Astrocyte of the cerebellum (primary cell): ENCODE measurements around the gene BST1.

Experiments used
- DNase-seq: peaks from one replicate; pipeline ENCODE4 v3.0.0-alpha.2; 2011; ENCODE audit warnings: low read depth
- H3K4me3 ChIP-seq: 2 replicates; pipeline ENCODE4 v1.5.1; 2011; ENCODE audit warnings: mild to moderate bottlenecking, low read depth, low read length, moderate library complexity
- in situ Hi-C: cut with HindIII; loops from 2 replicates; pipeline ENCODE4 v1.10.0; 2017; ENCODE audit warnings: low sequenced_read_pairs
- TF ChIP-seq, protein P1 (sequence below): IDR thresholded peaks from 2 replicates; pipeline ENCODE4 v1.5.1; 2012; ENCODE audit warnings: low read length, low read depth, moderate library complexity, mild to moderate bottlenecking; ENCODE audit errors: missing control alignments

The BST1 gene

DNA sequence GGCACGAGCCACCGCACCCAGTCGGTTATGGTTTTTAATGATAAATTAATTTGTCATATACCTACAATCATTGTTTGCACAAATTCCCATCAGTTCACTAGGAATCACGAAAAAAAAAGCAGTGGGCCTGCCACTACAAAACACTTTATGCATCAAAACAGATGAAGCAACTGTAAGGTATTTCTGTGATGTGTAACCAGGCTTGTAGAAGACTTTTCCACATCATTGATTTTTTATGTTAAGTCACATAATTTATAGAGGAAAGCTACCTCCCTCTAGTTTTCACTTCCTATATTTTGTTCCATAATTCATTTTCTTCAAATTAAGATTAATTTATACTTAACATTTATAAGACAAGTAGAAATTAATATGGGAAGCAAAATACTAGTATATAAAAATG, 27.9 kb upstream of the BST1 start:
- TF ChIP-seq, protein P1, sequence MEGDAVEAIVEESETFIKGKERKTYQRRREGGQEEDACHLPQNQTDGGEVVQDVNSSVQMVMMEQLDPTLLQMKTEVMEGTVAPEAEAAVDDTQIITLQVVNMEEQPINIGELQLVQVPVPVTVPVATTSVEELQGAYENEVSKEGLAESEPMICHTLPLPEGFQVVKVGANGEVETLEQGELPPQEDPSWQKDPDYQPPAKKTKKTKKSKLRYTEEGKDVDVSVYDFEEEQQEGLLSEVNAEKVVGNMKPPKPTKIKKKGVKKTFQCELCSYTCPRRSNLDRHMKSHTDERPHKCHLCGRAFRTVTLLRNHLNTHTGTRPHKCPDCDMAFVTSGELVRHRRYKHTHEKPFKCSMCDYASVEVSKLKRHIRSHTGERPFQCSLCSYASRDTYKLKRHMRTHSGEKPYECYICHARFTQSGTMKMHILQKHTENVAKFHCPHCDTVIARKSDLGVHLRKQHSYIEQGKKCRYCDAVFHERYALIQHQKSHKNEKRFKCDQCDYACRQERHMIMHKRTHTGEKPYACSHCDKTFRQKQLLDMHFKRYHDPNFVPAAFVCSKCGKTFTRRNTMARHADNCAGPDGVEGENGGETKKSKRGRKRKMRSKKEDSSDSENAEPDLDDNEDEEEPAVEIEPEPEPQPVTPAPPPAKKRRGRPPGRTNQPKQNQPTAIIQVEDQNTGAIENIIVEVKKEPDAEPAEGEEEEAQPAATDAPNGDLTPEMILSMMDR: no peak
- no peak for DNase-seq
- in situ Hi-C loops: no loop called here
- no peak overlapping the region for H3K4me3 ChIP-seq

DNA sequence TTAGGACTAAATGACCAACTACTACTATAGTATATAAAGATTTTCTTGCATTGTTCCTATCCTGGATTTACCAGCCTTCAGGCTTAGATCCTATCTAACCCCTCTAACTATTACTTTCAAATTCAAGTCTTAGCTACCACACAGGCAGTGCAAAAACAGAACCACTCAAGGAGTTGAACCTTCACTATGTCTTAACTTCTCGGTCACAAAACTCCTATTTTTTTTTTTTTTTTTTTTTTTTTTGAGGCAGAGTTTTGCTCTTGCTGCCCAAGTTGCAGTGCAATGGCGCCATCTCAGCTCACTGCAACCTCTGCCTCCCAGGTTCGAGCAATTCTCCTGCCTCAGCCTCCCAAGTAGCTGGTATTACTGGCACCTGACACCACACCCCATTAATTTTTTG, 27.5 kb upstream of the BST1 start:
- DNase-seq: no peak
- in situ Hi-C loops: no loop called here
- TF ChIP-seq, protein P1: no peak
- H3K4me3 ChIP-seq: no peak overlapping the region

DNA sequence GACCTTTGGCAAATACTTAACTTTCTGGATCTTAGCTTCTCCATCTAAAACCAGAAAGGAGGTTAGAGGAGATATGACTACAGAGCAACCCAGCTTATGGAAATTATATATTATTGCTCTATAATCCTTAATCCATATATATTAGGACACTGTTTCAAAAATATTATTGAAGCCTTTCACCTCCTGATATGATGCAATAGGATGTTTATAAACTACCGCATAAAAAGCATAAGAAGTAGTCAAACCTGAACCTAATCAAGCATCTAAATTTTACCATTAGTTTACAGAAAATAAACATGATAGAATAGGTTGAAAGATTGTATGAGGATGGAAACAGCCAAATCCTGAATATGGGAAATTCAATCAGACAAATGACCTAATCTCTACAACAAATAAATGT, 26.8 kb upstream of the BST1 start:
- in situ Hi-C loops: no loop called here
- H3K4me3 ChIP-seq: no peak overlapping the region
- no peak for DNase-seq
- TF ChIP-seq, protein P1: no peak

DNA sequence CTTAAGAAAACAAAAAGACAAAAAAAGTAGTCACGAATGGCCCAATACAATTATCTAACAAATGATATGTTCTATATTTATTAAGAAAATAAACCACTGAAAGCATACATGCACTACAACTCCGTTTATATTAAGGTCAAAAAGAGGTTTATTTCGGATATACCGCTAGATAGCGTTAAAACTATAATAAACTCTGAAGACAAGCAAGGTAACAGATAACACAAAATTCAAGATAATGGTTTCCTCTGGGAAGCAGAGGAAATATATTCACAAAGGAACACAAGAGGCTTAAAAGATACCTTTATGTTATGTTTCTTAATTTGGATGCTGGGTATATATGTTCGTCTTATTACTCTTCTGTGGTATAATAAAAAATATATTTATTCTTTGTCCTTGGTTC, 26.0 kb upstream of the BST1 start:
- in situ Hi-C loops: no loop called here
- TF ChIP-seq, protein P1: no peak
- no peak overlapping the region for H3K4me3 ChIP-seq
- no peak for DNase-seq

DNA sequence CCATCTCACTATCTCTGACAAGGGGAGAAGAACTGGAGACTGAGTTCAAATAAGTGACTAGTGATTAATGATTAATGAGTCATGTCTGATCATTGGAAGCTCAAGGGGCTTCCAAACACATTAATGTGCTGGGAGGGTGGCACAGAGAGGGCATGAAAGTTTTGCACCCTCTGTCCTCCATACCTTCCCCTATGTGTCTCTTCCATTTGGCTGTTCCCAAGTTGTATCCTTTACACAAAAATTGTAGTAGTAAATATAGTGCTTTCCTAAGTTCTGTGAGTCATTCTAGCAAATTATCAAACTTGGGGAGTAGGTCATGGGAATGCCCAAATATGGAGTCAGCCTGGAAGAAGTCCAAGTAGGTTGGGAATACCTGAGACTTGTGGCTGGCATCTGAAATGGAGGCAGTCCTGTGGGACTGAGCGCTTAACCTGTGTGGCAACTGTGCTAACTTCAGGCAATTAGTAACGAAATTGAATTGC, 25.3 kb upstream of the BST1 start:
- H3K4me3 ChIP-seq: no peak overlapping the region
- no peak for DNase-seq
- in situ Hi-C loops: no loop called here
- TF ChIP-seq, protein P1: no peak

DNA sequence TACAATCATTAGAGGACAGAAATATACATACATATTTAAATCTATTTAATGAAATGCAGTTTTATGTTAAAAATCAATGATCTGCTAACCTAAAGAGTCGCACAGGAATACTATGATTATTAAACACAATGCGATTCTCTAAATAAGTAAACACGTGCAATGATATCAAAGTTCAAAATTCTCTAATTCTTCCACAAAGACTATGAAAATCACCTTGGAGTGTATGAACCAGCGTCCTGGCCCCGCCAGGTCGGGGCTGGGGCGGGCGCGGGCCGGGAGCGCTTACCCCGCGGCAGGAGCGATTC, 21.8 kb upstream of the BST1 start:
- TF ChIP-seq, protein P1: no peak
- no peak for DNase-seq
- H3K4me3 ChIP-seq: peak overlapping the region; percentile 83
- in situ Hi-C loops: no loop called here
